ENCODE results near the gene PKP2.

The PKP2 gene

GRCh38 chr12:32783029-32783428 lies 113.5 kb downstream of the PKP2 start:
- no peaks in the 10 kb centered on the region for H3K27me3 ChIP-seq (replicated peaks)
- no peak for DNase-seq
- H3K36me3 ChIP-seq (replicated peaks): no peaks in the 10 kb centered on the region
- in situ Hi-C loops (cut with HindIII; ENCODE audit: low pct_ligation_motif_present, low sequenced_read_pairs): no loop called here
- no peak overlapping the region for H3K27ac ChIP-seq
- H3K4me3 ChIP-seq (ENCODE audit: low read depth, low read length): no peak overlapping the region
- TF ChIP-seq CTCF (IDR thresholded peaks at IDR 0.05; ENCODE audit: low read depth, low read length, missing control alignments): no peak

- TF ChIP-seq CTCF (IDR thresholded peaks at IDR 0.05; ENCODE audit: low read depth, low read length, missing control alignments): no peak
- Histone ChIP-seq H3K36me3 (replicated peaks) (no peaks in the 10 kb centered on the region), H3K27me3 (replicated peaks) (no peaks in the 10 kb centered on the region), H3K27ac (no peak overlapping the region), H3K4me3 (ENCODE audit: low read depth, low read length) (no peak overlapping the region)
- in situ Hi-C loops (cut with HindIII; ENCODE audit: low pct_ligation_motif_present, low sequenced_read_pairs): no loop called here
- no peak for DNase-seq
These were observed 116.5 kb downstream of the PKP2 start for GRCh38 chr12:32780071-32780470.

- H3K36me3 ChIP-seq (replicated peaks): no peaks in the 10 kb centered on the region
These were observed 118.8 kb downstream of the PKP2 start for GRCh38 chr12:32777691-32778175.

GRCh38 chr12:32777159-32777558 lies 119.4 kb downstream of the PKP2 start:
- in situ Hi-C loops (cut with HindIII; ENCODE audit: low pct_ligation_motif_present, low sequenced_read_pairs): no loop called here
- H3K4me3 ChIP-seq (ENCODE audit: low read depth, low read length): no peak overlapping the region
- H3K36me3 ChIP-seq (replicated peaks): no peaks in the 10 kb centered on the region
- no peaks in the 10 kb centered on the region for H3K27me3 ChIP-seq (replicated peaks)
- H3K27ac ChIP-seq: no peak overlapping the region
- no peak for DNase-seq
- TF ChIP-seq CTCF (IDR thresholded peaks at IDR 0.05; ENCODE audit: low read depth, low read length, missing control alignments): no peak

More at GRCh38 chr12:32777691-32778175, 118.8 kb downstream of the PKP2 start:
- no peak overlapping the region for H3K4me3 ChIP-seq (ENCODE audit: low read depth, low read length)
- TF ChIP-seq CTCF (IDR thresholded peaks at IDR 0.05; ENCODE audit: low read depth, low read length, missing control alignments): no peak
- no peak for DNase-seq
- H3K27me3 ChIP-seq (replicated peaks): no peaks in the 10 kb centered on the region
- H3K27ac ChIP-seq: no peak overlapping the region
- in situ Hi-C loops (cut with HindIII; ENCODE audit: low pct_ligation_motif_present, low sequenced_read_pairs): no loop called here

- Histone ChIP-seq H3K36me3 (replicated peaks) (no peaks in the 10 kb centered on the region), H3K27me3 (replicated peaks) (no peaks in the 10 kb centered on the region), H3K27ac (no peak overlapping the region), H3K4me3 (ENCODE audit: low read depth, low read length) (no peak overlapping the region)
- in situ Hi-C loops (cut with HindIII; ENCODE audit: low pct_ligation_motif_present, low sequenced_read_pairs): no loop called here
- DNase-seq: no peak
- no peak for TF ChIP-seq CTCF (IDR thresholded peaks at IDR 0.05; ENCODE audit: low read depth, low read length, missing control alignments)
These were observed 120.3 kb downstream of the PKP2 start for GRCh38 chr12:32776258-32776657.

GRCh38 chr12:32773691-32774090 lies 122.9 kb downstream of the PKP2 start:
- Histone ChIP-seq H3K36me3 (replicated peaks) (no peaks in the 10 kb centered on the region), H3K27me3 (replicated peaks) (no peaks in the 10 kb centered on the region), H3K27ac (no peak overlapping the region), H3K4me3 (ENCODE audit: low read depth, low read length) (no peak overlapping the region)
- in situ Hi-C loops (cut with HindIII; ENCODE audit: low pct_ligation_motif_present, low sequenced_read_pairs): no loop called here
- no peak for TF ChIP-seq CTCF (IDR thresholded peaks at IDR 0.05; ENCODE audit: low read depth, low read length, missing control alignments)
- DNase-seq: no peak
